K562 (cell line): ENCODE measurements around the gene CNOT4. TPM values are rescaled to one million over a fixed set of nuclear protein-coding genes. Genes with fewer than 3 reads are reported as not detected.
A peak's percentile ranks its signal among the peaks of the same experiment; 100 is the strongest.

Source experiments
- CREBBP ChIP-seq: IDR thresholded peaks from one replicate; pipeline ENCODE4 v1.6.1; 2012; ENCODE audit warnings: low read depth, mild to moderate bottlenecking, control low read depth, inconsistent platforms, low read length
- DNMT1 ChIP-seq: fragments of 450-650 bp; IDR thresholded peaks from 2 replicates; pipeline ENCODE4 v1.6.1; 2016; ENCODE audit warnings: antibody characterized with exemption, mild to moderate bottlenecking
- HDGF ChIP-seq: fragments of 450-650 bp; IDR thresholded peaks from 2 replicates; pipeline ENCODE4 v1.6.1; 2016
- HNRNPH1 ChIP-seq: fragments of 200-400 bp; formaldehyde crosslinking; optimal IDR thresholded peaks from 2 replicates; pipeline ENCODE3; 2017; ENCODE audit warnings: low read depth, mild to moderate bottlenecking, low read length, moderate library complexity
- IFI16 ChIP-seq: fragments of 250-450 bp; sonication (Bioruptor Pico); IDR thresholded peaks from 2 replicates; pipeline ENCODE4 v2.1.2; 2022; ENCODE audit warnings: mild to moderate bottlenecking, inconsistent platforms
- ILF3 ChIP-seq: fragments of 450-650 bp; IDR thresholded peaks from 2 replicates; pipeline ENCODE4 v1.6.1; 2018; ENCODE audit warnings: antibody characterized with exemption, mild to moderate bottlenecking, moderate library complexity, borderline replicate concordance
- KLF10 ChIP-seq: fragments of 250-450 bp; sonication (Bioruptor Pico); IDR thresholded peaks from 2 replicates; pipeline ENCODE4 v1.6.1; 2021; ENCODE audit warnings: matching md5 sums
- MYC ChIP-seq, 2 experiments: fragments of 250-450 bp in 1 of 2; sonication (Bioruptor Pico) in 1 of 2; IDR thresholded peaks; 2 replicates each; pipeline versions ENCODE4 v1.5.1 to v1.6.1; 2012 to 2021; ENCODE audit warnings: low read depth in 2 of 2, borderline replicate concordance in 1 of 2, improper control_type of control experiment in 1 of 2, low read length in 1 of 2, mild to moderate bottlenecking in 1 of 2, moderate library complexity in 1 of 2
- NELFE ChIP-seq: IDR thresholded peaks from 2 replicates; pipeline ENCODE4 v1.6.1; 2011; ENCODE audit warnings: mild to moderate bottlenecking; ENCODE audit not compliant: insufficient read depth, insufficient read length
- PHB2 ChIP-seq: fragments of 450-650 bp; IDR thresholded peaks from 2 replicates; pipeline ENCODE4 v1.6.1; 2017; ENCODE audit warnings: low read depth
- SMAD3 ChIP-seq: fragments of 450-650 bp; formaldehyde crosslinking; conservative IDR thresholded peaks from 2 replicates; pipeline ENCODE4 v1.4.0; 2020; ENCODE audit warnings: mild to moderate bottlenecking
- TRIM24 ChIP-seq, 2 experiments: fragments of 450-650 bp; IDR thresholded peaks; 2 replicates each; pipeline ENCODE4 v1.6.1; 2016
- ZEB2 ChIP-seq: fragments of 450-650 bp; IDR thresholded peaks from 2 replicates; pipeline ENCODE4 v1.6.1; 2016
- ZNF146 ChIP-seq: IDR thresholded peaks from one replicate; pipeline ENCODE4 v1.6.1; 2018; ENCODE audit warnings: missing compliant biosample characterization; ENCODE audit not compliant: unreplicated experiment
- polyA plus RNA-seq, 8 experiments: library from polyadenylated mRNA; depleted of rRNA in 4 of 8; stranded (reverse) in 5 of 8; unstranded in 3 of 8; fragments of >200 nt; fragmentation: Nextera tagmentation in 2 of 8; fragmentation: Illumina TruSeq in 1 of 8; extraction: Ambion mirVana in 2 of 8; extraction: Trizol in 1 of 8; gene quantifications; 2 replicates each; pipeline versions ENCODE4 v1.2.1 to v1.2.3, GENCODE V29; 2011 to 2014; ENCODE audit warnings: inconsistent platforms in 1 of 8, missing spikeins in 1 of 8
- total RNA-seq, 7 experiments: library from RNA; depleted of rRNA in 6 of 7; stranded (reverse); fragments of >200 nt in 6 of 7; fragmentation: Illumina TruSeq in 2 of 7; extraction: Trizol in 2 of 7; gene quantifications; 2 replicates each; pipeline versions ENCODE4 v1.2.1 to v1.2.3, GENCODE V29; 2011 to 2021; ENCODE audit warnings: low replicate concordance in 1 of 7
- TF ChIP-seq, protein P1 (sequence below): fragments of 450-650 bp; IDR thresholded peaks from 2 replicates; pipeline ENCODE4 v1.7.1; 2018; ENCODE audit warnings: mild to moderate bottlenecking, low read depth; ENCODE audit not compliant: partially characterized antibody
- TF ChIP-seq, protein P2 (sequence below): fragments of 250-450 bp; sonication (Bioruptor Pico); IDR thresholded peaks from 2 replicates; pipeline ENCODE4 v1.5.0; 2021; ENCODE audit warnings: mild to moderate bottlenecking, borderline replicate concordance
- TF ChIP-seq, protein P3 (sequence below): IDR thresholded peaks from 2 replicates; pipeline ENCODE4 v1.6.1; 2011; ENCODE audit not compliant: insufficient read length; ENCODE audit errors: extremely low read depth
- TF ChIP-seq, protein P4 (sequence below): fragments of 450-650 bp; conservative IDR thresholded peaks from 2 replicates; pipeline ENCODE4 v1.6.1; 2016; ENCODE audit warnings: missing genetic modification characterization, low read depth, mild to moderate bottlenecking, control low read depth, missing compliant biosample characterization

The CNOT4 gene
- total and polyA plus RNA-seq, 9 of the 15 experiments (the other 6 are each of a cell fraction or from before 2014, with no cell fraction given) = 8.6 to 24.1 (median 15.4) TPM

GRCh38 chr7:135557455-135558336, 47.8 kb upstream of the CNOT4 start, which contains the start of gene NUP205 (continued):
- TF ChIP-seq, protein P1, sequence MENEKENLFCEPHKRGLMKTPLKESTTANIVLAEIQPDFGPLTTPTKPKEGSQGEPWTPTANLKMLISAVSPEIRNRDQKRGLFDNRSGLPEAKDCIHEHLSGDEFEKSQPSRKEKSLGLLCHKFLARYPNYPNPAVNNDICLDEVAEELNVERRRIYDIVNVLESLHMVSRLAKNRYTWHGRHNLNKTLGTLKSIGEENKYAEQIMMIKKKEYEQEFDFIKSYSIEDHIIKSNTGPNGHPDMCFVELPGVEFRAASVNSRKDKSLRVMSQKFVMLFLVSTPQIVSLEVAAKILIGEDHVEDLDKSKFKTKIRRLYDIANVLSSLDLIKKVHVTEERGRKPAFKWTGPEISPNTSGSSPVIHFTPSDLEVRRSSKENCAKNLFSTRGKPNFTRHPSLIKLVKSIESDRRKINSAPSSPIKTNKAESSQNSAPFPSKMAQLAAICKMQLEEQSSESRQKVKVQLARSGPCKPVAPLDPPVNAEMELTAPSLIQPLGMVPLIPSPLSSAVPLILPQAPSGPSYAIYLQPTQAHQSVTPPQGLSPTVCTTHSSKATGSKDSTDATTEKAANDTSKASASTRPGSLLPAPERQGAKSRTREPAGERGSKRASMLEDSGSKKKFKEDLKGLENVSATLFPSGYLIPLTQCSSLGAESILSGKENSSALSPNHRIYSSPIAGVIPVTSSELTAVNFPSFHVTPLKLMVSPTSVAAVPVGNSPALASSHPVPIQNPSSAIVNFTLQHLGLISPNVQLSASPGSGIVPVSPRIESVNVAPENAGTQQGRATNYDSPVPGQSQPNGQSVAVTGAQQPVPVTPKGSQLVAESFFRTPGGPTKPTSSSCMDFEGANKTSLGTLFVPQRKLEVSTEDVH = peak; percentile 79
- TF ChIP-seq ILF3 (peak; percentile 82; the same call in 1 of the 2 replicates), HNRNPH1 (no peak), ZEB2 (0 out of 2 replicates have a peak, but pooled peaks have one; percentile 18), PHB2 (no peak), DNMT1 (no peak), CREBBP (no peak), IFI16 (CRISPR knock-in tag) (no peak), ZNF146 (CRISPR knock-in tag) (no peak), TRIM24 (IDR thresholded peaks at IDR 0.05) (peak; percentile 4 to 33; a peak in 3 of 4 replicates), HDGF (no peak), KLF10 (CRISPR knock-in tag) (no peak), MYC (IDR thresholded peaks at IDR 0.05; ENCODE audit: low read depth, low read length) (peak; percentile 99), MYC (CRISPR knock-in tag; IDR thresholded peaks at IDR 0.05; ENCODE audit: borderline replicate concordance, low read depth) (peak; percentile 97), NELFE (no peak), SMAD3 (CRISPR knock-in tag) (peak; percentile 72)
- TF ChIP-seq, protein P2, sequence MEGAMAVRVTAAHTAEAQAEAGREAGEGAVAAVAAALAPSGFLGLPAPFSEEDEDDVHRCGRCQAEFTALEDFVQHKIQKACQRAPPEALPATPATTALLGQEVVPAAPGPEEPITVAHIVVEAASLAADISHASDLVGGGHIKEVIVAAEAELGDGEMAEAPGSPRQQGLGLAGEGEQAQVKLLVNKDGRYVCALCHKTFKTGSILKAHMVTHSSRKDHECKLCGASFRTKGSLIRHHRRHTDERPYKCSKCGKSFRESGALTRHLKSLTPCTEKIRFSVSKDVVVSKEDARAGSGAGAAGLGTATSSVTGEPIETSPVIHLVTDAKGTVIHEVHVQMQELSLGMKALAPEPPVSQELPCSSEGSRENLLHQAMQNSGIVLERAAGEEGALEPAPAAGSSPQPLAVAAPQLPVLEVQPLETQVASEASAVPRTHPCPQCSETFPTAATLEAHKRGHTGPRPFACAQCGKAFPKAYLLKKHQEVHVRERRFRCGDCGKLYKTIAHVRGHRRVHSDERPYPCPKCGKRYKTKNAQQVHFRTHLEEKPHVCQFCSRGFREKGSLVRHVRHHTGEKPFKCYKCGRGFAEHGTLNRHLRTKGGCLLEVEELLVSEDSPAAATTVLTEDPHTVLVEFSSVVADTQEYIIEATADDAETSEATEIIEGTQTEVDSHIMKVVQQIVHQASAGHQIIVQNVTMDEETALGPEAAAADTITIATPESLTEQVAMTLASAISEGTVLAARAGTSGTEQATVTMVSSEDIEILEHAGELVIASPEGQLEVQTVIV = no peak
- TF ChIP-seq, protein P3, sequence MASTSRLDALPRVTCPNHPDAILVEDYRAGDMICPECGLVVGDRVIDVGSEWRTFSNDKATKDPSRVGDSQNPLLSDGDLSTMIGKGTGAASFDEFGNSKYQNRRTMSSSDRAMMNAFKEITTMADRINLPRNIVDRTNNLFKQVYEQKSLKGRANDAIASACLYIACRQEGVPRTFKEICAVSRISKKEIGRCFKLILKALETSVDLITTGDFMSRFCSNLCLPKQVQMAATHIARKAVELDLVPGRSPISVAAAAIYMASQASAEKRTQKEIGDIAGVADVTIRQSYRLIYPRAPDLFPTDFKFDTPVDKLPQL = peak; percentile 85
- TF ChIP-seq, protein P4, sequence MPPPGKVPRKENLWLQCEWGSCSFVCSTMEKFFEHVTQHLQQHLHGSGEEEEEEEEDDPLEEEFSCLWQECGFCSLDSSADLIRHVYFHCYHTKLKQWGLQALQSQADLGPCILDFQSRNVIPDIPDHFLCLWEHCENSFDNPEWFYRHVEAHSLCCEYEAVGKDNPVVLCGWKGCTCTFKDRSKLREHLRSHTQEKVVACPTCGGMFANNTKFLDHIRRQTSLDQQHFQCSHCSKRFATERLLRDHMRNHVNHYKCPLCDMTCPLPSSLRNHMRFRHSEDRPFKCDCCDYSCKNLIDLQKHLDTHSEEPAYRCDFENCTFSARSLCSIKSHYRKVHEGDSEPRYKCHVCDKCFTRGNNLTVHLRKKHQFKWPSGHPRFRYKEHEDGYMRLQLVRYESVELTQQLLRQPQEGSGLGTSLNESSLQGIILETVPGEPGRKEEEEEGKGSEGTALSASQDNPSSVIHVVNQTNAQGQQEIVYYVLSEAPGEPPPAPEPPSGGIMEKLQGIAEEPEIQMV (tag) = no peak
